ENCODE data around the gene LCN2. TPM values are rescaled to one million over a fixed set of nuclear protein-coding genes. Genes with fewer than 3 reads are reported as not detected.

The LCN2 gene
- total RNA-seq, 2 experiments from 2014 or later = not detected

- Histone ChIP-seq H3K27ac (ENCODE audit: low read depth in 1 of 2, low read length in 2 of 2) (no peak overlapping the region), H3K27me3 (ENCODE audit: control insufficient read depth in 1 of 2, insufficient read depth in 2 of 2, low read length in 2 of 2) (no peaks in the 10 kb centered on the region), H3K9me3 (ENCODE audit: control insufficient read depth in 1 of 2, insufficient read depth in 1 of 2, low read length in 2 of 2) (no peaks in the 10 kb centered on the region), H3K4me3 (ENCODE audit: low read length) (no peak overlapping the region), H3K36me3 (ENCODE audit: insufficient read depth, low read length) (peaks cover 51% of the 10 kb centered on the region), H3K4me1 (ENCODE audit: insufficient read depth, low read length) (no peaks in the 10 kb centered on the region)
- ChIA-PET CTCF (no interaction called here), POLR2A (interaction anchor here (1.8 kb wide), 1 partner anchor 9 kb away, joined by 6 read pairs; the partner anchor contains the start of gene BBLN)
- Mint-ChIP-seq H3K27ac (no peak overlapping the region), H3K9me3 (no peaks in the 10 kb centered on the region), H3K36me3 (ENCODE audit: low read depth) (peaks cover 61% of the 10 kb centered on the region), H3K4me1 (ENCODE audit: low read depth) (no peaks in the 10 kb centered on the region), H3K27me3 (no peaks in the 10 kb centered on the region), H3K4me3 (no peak overlapping the region)
- TF ChIP-seq CTCF (IDR thresholded peaks at IDR 0.05) = no peak
- DNase-seq (no peak), ATAC-seq (ENCODE audit: poor library complexity) (no peak)
- intact Hi-C loops (cut with DNase I, micrococcal nuclease) = no loop called here
Measured at GRCh38 chr9:128169492-128169891, 20.2 kb downstream of the LCN2 start.

- H3K27me3 ChIP-seq (ENCODE audit: control insufficient read depth in 1 of 2, insufficient read depth in 2 of 2, low read length in 2 of 2) = no peaks in the 10 kb centered on the region
- peaks cover 50% of the 10 kb centered on the region for H3K36me3 ChIP-seq (ENCODE audit: insufficient read depth, low read length)
- ChIA-PET CTCF (no interaction called here), POLR2A (interaction anchor here (1.8 kb wide), 1 partner anchor 9 kb away, joined by 6 read pairs; the partner anchor contains the start of gene BBLN)
- intact Hi-C loops (cut with DNase I, micrococcal nuclease) = no loop called here
- Mint-ChIP-seq H3K27me3 (no peaks in the 10 kb centered on the region), H3K4me3 (no peak overlapping the region), H3K9me3 (no peaks in the 10 kb centered on the region), H3K4me1 (ENCODE audit: low read depth) (no peaks in the 10 kb centered on the region), H3K27ac (no peak overlapping the region), H3K36me3 (ENCODE audit: low read depth) (peaks cover 63% of the 10 kb centered on the region)
- H3K27ac ChIP-seq (ENCODE audit: low read depth in 1 of 2, low read length in 2 of 2) = no peak overlapping the region
- H3K4me3 ChIP-seq (ENCODE audit: low read length) = no peak overlapping the region
- no peaks in the 10 kb centered on the region for H3K9me3 ChIP-seq (ENCODE audit: control insufficient read depth in 1 of 2, insufficient read depth in 1 of 2, low read length in 2 of 2)
- DNase-seq (no peak), ATAC-seq (ENCODE audit: poor library complexity) (no peak)
- no peak for TF ChIP-seq CTCF (IDR thresholded peaks at IDR 0.05)
- no peaks in the 10 kb centered on the region for H3K4me1 ChIP-seq (ENCODE audit: insufficient read depth, low read length)
Measured at GRCh38 chr9:128169925-128170324, 20.7 kb downstream of the LCN2 start.

- Mint-ChIP-seq H3K4me3 (no peak overlapping the region), H3K9me3 (no peaks in the 10 kb centered on the region), H3K27ac (no peak overlapping the region), H3K4me1 (ENCODE audit: low read depth) (no peaks in the 10 kb centered on the region), H3K36me3 (ENCODE audit: low read depth) (peaks cover 66% of the 10 kb centered on the region), H3K27me3 (no peaks in the 10 kb centered on the region)
- CTCF ChIA-PET = no interaction called here
- intact Hi-C loops (cut with DNase I, micrococcal nuclease) = no loop called here
- POLR2A ChIA-PET = no interaction called here
- Histone ChIP-seq H3K27ac (ENCODE audit: low read depth in 1 of 2, low read length in 2 of 2) (no peak overlapping the region), H3K4me1 (ENCODE audit: insufficient read depth, low read length) (no peaks in the 10 kb centered on the region), H3K36me3 (ENCODE audit: insufficient read depth, low read length) (peaks cover 58% of the 10 kb centered on the region), H3K9me3 (ENCODE audit: control insufficient read depth in 1 of 2, insufficient read depth in 1 of 2, low read length in 2 of 2) (peaks cover 0 to 5% of the 10 kb centered on the region in 2 experiments), H3K4me3 (ENCODE audit: low read length) (no peak overlapping the region), H3K27me3 (ENCODE audit: control insufficient read depth in 1 of 2, insufficient read depth in 2 of 2, low read length in 2 of 2) (no peaks in the 10 kb centered on the region)
- DNase-seq (no peak), ATAC-seq (ENCODE audit: poor library complexity) (no peak)
- TF ChIP-seq CTCF (IDR thresholded peaks at IDR 0.05) = no peak
Measured at GRCh38 chr9:128174062-128174461, 24.8 kb downstream of the LCN2 start.
